Mesendoderm (in vitro differentiated cells): ENCODE measurements around the gene ATF2. TPM values are rescaled to one million over a fixed set of nuclear protein-coding genes. Genes with fewer than 3 reads are reported as not detected.

Experiments used
- DNase-seq: peaks from one replicate; pipeline ENCODE4 v3.0.0; 2013
- H2AK5ac ChIP-seq: 2 replicates; pipeline ENCODE4 v1.6.1; 2013; ENCODE audit warnings: low read length, inconsistent platforms
- H2BK120ac ChIP-seq: 2 replicates; pipeline ENCODE4 v1.6.1; 2013; ENCODE audit warnings: low read depth, mild to moderate bottlenecking, low read length, moderate library complexity, mixed read lengths
- H2BK15ac ChIP-seq: replicated peaks from 2 replicates; pipeline ENCODE4 v1.6.1; 2013; ENCODE audit warnings: low read depth, mild to moderate bottlenecking, moderate library complexity
- H2BK5ac ChIP-seq: 2 replicates; pipeline ENCODE4 v1.6.1; 2013; ENCODE audit warnings: low read length, inconsistent platforms
- H3K18ac ChIP-seq: 2 replicates; pipeline ENCODE4 v1.6.1; 2013; ENCODE audit warnings: mild to moderate bottlenecking, low read length, mixed read lengths
- H3K23ac ChIP-seq: one replicate; pipeline ENCODE4 v1.6.1; 2013; ENCODE audit warnings: low read length
- H3K27ac ChIP-seq: 2 replicates; pipeline ENCODE4 v1.5.1; 2013; ENCODE audit warnings: low read depth, mild to moderate bottlenecking, inconsistent platforms, low read length, moderate library complexity
- H3K27me3 ChIP-seq: 2 replicates; pipeline ENCODE4 v1.6.1; 2013; ENCODE audit warnings: low read length, control low read depth, mild to moderate bottlenecking, inconsistent platforms; ENCODE audit not compliant: insufficient read depth, poor library complexity
- H3K36me3 ChIP-seq: 2 replicates; pipeline ENCODE4 v1.6.1; 2013; ENCODE audit warnings: low read length, inconsistent platforms; ENCODE audit not compliant: control insufficient read depth, insufficient read depth
- H3K4ac ChIP-seq: one replicate; pipeline ENCODE4 v1.6.1; 2013; ENCODE audit warnings: low read depth, mild to moderate bottlenecking, low read length, moderate library complexity
- H3K4me1 ChIP-seq: 2 replicates; pipeline ENCODE4 v1.6.1; 2013; ENCODE audit warnings: low read depth, low read length, inconsistent platforms; ENCODE audit not compliant: control insufficient read depth
- H3K4me2 ChIP-seq: 2 replicates; pipeline ENCODE4 v1.6.1; 2013; ENCODE audit warnings: low read length
- H3K4me3 ChIP-seq: 2 replicates; pipeline ENCODE4 v1.5.1; 2013; ENCODE audit warnings: mild to moderate bottlenecking, low read length
- H3K56ac ChIP-seq: one replicate; pipeline ENCODE4 v1.6.1; 2013; ENCODE audit warnings: low read length
- H3K79me1 ChIP-seq: 2 replicates; pipeline ENCODE4 v1.6.1; 2013; ENCODE audit warnings: low read length, inconsistent platforms
- H3K79me2 ChIP-seq: 2 replicates; pipeline ENCODE4 v1.6.1; 2013; ENCODE audit warnings: mild to moderate bottlenecking, low read length; ENCODE audit not compliant: control insufficient read depth, insufficient read depth
- H3K9ac ChIP-seq: 2 replicates; pipeline ENCODE4 v1.6.1; 2013; ENCODE audit warnings: low read length, inconsistent platforms
- H4K5ac ChIP-seq: one replicate; pipeline ENCODE4 v1.6.1; 2013; ENCODE audit warnings: low read length
- H4K8ac ChIP-seq: one replicate; pipeline ENCODE4 v1.6.1; 2013; ENCODE audit warnings: low read depth, mild to moderate bottlenecking, control low read depth, low read length, moderate library complexity
- WGBS: extraction: QIAGEN DNeasy Blood & Tissue Kit; methylation state at CpG from one replicate; pipeline ENCODE4 v1.1.7; 2013; ENCODE audit warnings: low lambda C conversion rate, missing lambda C conversion rate; ENCODE audit not compliant: insufficient coverage; ENCODE audit errors: extremely low coverage; 5-methylcytosine and 5-hydroxymethylcytosine counted together
- polyA plus RNA-seq, 2 experiments: library from polyadenylated mRNA; stranded (reverse); fragments of 200-250 nt; gene quantifications; one replicate each; pipeline ENCODE4 v1.2.3, GENCODE V29; 2013

ATF2 gene
- polyA plus RNA-seq (2013, experiment 1 of 2), result 24.7 TPM
- polyA plus RNA-seq (2013, experiment 2 of 2), result 25.9 TPM

DNA sequence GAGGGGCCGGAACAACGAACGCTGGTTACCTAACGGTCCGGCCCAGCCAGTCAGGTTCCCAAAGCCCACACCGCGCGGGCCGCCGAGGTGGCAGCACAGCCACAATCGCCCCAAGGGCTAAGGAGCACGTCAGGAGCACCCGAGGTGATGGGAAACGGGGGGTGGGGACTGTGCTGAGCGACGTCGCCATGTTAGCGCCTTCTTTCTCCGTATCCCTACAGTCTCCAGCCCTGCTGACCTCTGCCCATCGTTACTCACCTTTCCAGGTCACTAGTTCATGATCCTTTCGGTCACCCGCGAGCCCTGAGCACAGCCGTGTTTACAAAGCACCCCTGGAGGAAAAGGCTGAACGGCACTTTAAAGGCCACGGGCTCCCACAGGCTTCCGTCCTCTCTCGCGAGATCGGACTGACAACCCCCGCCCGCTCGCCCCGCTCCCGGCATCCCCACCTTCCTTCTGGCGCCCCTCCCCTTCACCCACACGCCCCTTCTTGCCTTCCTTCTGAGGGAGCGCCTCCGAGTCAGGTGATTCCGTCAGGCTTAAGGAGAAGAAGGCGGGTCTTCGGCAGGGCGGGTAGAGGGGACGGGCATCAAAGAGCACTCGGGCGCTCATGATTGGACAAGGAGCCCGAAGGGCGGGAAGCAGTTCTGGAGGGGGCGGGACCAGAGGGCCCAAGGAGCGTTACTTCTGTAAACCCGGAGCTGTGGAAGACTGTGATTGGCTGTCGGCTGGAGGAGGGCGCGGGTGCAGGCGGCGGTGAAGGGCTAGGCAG, at the start of gene ATF2:
Gene ATF2, minus strand, starts transcription at position 412 of the 772 bp plus-strand sequence. CDS start 31,760 bp downstream, outside the sequence.
- Histone ChIP-seq H3K79me1 (no peaks in the 10 kb centered on the region), H2AK5ac (no peak within 1 kb of the TSS), H3K23ac (peak within 1 kb of the TSS; percentile 97), H3K56ac (peak within 1 kb of the TSS; percentile 93), H4K8ac (no peak within 1 kb of the TSS), H3K36me3 (no peaks in the 10 kb centered on the region), H3K4me2 (peak within 1 kb of the TSS; percentile 48), H4K5ac (no peak within 1 kb of the TSS), H3K27me3 (no peaks in the 10 kb centered on the region), H3K4me1 (no peaks in the 10 kb centered on the region), H3K18ac (peak within 1 kb of the TSS; percentile 33), H3K27ac (peak within 1 kb of the TSS; percentile 84), H2BK5ac (peak within 1 kb of the TSS; percentile 83), H3K9ac (peak within 1 kb of the TSS; percentile 95), H2BK120ac (no peak within 1 kb of the TSS), H3K4ac (peak within 1 kb of the TSS; percentile 92), H3K79me2 (peaks cover 35% of the 10 kb centered on the region), H2BK15ac (no peak within 1 kb of the TSS), H3K4me3 (peak within 1 kb of the TSS; percentile 94)
- DNase-seq, result peak; percentile 100
- no CpG with 5 or more reads among the region's 56 CpGs for WGBS

GRCh38 chr2:175207741-175208438, 39.9 kb upstream of the ATF2 start:
- no peak overlapping the region for H3K4me2 ChIP-seq
- no CpG with 5 or more reads among the region's 6 CpGs for WGBS
- H2BK15ac ChIP-seq, result no peak overlapping the region
- H3K4me1 ChIP-seq, result no peaks in the 10 kb centered on the region
- H3K56ac ChIP-seq, result no peak overlapping the region
- no peak overlapping the region for H3K27ac ChIP-seq
- no peak overlapping the region for H4K8ac ChIP-seq
- H3K23ac ChIP-seq, result no peak overlapping the region
- H3K79me1 ChIP-seq, result no peaks in the 10 kb centered on the region
- no peak overlapping the region for H4K5ac ChIP-seq
- no peak overlapping the region for H2BK5ac ChIP-seq
- no peak for DNase-seq
- H3K79me2 ChIP-seq, result no peaks in the 10 kb centered on the region
- no peak overlapping the region for H3K4me3 ChIP-seq
- no peaks in the 10 kb centered on the region for H3K36me3 ChIP-seq
- H2BK120ac ChIP-seq, result peak overlapping the region; percentile 40
- no peaks in the 10 kb centered on the region for H3K27me3 ChIP-seq
- H3K4ac ChIP-seq, result no peak overlapping the region
- no peak overlapping the region for H2AK5ac ChIP-seq
- H3K9ac ChIP-seq, result no peak overlapping the region
- H3K18ac ChIP-seq, result no peak overlapping the region

DNA sequence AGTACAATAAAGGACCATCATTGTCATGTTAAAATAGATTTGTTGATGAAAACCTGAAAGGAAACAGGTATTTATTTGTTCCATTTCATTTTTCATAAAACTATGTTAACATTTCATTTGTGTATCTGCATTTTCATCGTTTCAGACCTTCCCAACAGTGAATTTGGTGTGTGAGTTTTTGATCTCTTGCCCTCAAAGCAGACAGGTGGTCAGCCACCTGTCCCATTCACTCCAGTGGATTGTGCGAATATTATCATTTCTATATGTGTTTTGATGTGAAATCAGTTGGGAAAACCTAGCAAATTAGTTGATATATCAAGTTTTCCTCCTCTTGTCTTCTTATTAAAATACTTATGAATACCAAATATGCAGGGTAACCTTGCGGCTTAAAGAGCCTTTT, 38.9 kb upstream of the ATF2 start:
- Histone ChIP-seq H3K9ac (no peak overlapping the region), H3K56ac (no peak overlapping the region), H2AK5ac (no peak overlapping the region), H4K5ac (no peak overlapping the region), H2BK120ac (no peak overlapping the region), H2BK15ac (no peak overlapping the region), H3K79me2 (no peaks in the 10 kb centered on the region), H2BK5ac (no peak overlapping the region), H4K8ac (no peak overlapping the region), H3K4me2 (no peak overlapping the region), H3K27ac (no peak overlapping the region), H3K4me3 (no peak overlapping the region), H3K36me3 (no peaks in the 10 kb centered on the region), H3K4ac (no peak overlapping the region), H3K27me3 (no peaks in the 10 kb centered on the region), H3K79me1 (no peaks in the 10 kb centered on the region), H3K4me1 (no peaks in the 10 kb centered on the region), H3K23ac (no peak overlapping the region), H3K18ac (no peak overlapping the region)
- WGBS, result no CpG with 5 or more reads among the region's 3 CpGs
- DNase-seq, result no peak

DNA sequence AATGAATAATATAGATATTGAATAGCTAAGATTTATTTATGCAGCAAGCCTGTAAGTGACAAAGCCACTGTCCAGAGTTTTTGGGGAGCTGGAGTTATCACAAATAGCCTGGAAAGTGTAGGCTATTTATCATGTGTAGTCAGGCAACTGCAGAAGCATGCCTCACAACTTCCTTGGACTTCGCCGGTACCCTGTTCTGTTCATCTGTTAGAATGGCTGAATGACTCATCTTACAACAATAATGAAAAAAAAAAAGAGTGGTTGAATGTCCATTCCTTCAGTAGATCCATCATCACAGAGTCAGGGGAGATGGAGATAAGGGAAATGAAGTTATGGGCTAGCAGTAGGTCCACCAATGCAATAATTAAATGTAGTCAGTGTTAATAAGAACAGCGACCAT, 37.5 kb upstream of the ATF2 start:
- Histone ChIP-seq H3K23ac (no peak overlapping the region), H3K4me2 (no peak overlapping the region), H3K9ac (no peak overlapping the region), H4K5ac (no peak overlapping the region), H3K27ac (no peak overlapping the region), H3K79me2 (no peaks in the 10 kb centered on the region), H2BK15ac (no peak overlapping the region), H3K4me1 (no peaks in the 10 kb centered on the region), H3K4me3 (no peak overlapping the region), H3K27me3 (no peaks in the 10 kb centered on the region), H3K79me1 (no peaks in the 10 kb centered on the region), H2BK5ac (no peak overlapping the region), H3K4ac (no peak overlapping the region), H3K56ac (no peak overlapping the region), H2AK5ac (no peak overlapping the region), H2BK120ac (no peak overlapping the region), H3K36me3 (no peaks in the 10 kb centered on the region), H3K18ac (no peak overlapping the region), H4K8ac (no peak overlapping the region)
- WGBS, result no CpG with 5 or more reads among the region's 3 CpGs
- no peak for DNase-seq

GRCh38 chr2:175203621-175204496, 35.9 kb upstream of the ATF2 start:
- Histone ChIP-seq H3K4ac (no peak overlapping the region), H3K4me1 (no peaks in the 10 kb centered on the region), H3K27ac (no peak overlapping the region), H2BK15ac (no peak overlapping the region), H2BK5ac (no peak overlapping the region), H3K23ac (no peak overlapping the region), H3K56ac (no peak overlapping the region), H4K8ac (no peak overlapping the region), H3K18ac (no peak overlapping the region), H3K4me2 (no peak overlapping the region), H3K4me3 (no peak overlapping the region), H3K36me3 (no peaks in the 10 kb centered on the region), H3K27me3 (no peaks in the 10 kb centered on the region), H4K5ac (no peak overlapping the region), H3K79me2 (no peaks in the 10 kb centered on the region), H2BK120ac (no peak overlapping the region), H3K9ac (no peak overlapping the region), H2AK5ac (no peak overlapping the region), H3K79me1 (no peaks in the 10 kb centered on the region)
- DNase-seq, result peak; percentile 89
- no CpG with 5 or more reads among the region's 12 CpGs for WGBS
